GM19372 (cell line): Measurements from ENCODE around the gene KRT36.

Source experiments
- ATAC-seq: cut with Tn5 transposase; IDR thresholded peaks from one replicate; pipeline ENCODE4 v1.9.1; 2021; ENCODE audit warnings: mild to moderate bottlenecking, low read depth, moderate library complexity; ENCODE audit not compliant: unreplicated experiment

The KRT36 gene

DNA sequence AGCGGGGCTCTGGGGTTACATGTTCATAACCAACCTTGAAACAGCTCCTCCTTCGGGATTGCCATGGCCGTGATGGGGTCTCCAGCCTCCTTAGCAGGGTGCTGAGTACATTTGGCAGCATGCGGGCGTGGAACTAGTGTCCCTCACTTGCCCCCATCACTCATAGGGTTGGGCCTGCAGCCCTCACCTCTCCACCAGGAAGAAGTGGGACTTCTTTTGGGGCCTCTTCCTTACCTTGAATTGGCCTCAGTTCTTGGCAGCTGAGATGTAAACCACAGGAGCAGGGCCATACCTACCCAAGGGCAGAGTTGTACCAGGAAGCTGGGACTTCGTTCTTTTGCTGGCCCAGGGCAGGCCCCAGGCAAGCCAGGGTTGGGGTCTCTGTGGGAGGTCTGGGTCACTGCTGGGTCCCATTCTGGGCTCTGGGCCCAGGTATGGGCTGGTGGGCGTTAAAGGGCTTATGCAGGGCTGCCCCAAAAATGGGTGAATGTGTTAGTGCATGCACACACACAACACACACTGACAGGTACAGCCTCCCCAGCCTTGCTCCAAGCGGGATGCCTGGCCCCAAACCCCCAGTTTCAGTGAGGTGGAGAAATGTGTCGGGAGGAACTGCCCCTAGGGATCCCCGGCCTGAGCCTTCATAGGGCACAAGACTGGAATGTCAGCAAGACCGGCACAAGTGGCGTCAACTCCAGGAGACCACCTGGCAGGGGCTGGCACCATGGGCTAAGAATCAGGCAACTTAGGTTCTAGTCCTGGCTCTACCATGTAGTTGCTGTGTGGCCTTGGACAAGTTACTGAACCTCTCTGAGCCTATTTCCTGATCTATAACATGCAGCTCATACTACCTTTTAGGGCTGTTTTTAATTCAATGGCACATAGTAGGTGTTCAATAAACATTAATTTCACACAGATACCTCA, 32.9 kb upstream of the KRT36 start:
- no peak for ATAC-seq

DNA sequence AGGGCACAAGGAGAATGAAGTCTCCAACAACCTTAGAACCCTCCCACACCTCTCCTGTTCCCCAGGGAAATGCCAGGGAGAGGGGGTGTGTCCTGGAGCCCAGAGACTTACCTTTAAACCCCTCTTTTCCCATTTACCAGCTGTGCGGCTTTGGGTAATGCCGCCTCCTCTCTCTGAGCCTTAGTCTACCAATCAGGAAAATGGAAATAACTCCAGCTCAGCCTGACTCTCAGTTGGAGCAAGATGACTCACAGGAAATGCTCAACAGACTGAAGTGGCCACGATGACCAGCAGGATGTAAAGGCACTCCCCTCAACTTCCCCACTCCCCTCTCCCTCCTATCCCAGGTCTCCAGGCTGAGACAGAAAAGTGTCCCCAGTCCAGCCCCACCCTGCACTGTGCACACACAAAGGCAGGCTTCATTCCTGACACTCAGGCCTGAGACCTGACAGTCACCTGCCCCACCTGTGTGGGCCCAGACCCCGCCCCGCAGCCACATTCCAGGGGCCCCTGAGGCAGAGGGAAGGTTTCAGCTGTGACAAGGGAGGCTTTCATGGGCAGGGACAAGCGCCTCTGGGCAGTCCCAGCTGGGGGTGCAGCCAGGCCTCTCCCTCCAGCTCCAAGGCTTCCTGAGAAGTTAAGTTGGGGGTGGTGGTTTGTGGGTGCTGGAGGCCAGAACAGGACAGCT, 32.0 kb upstream of the KRT36 start:
- ATAC-seq: no peak

DNA sequence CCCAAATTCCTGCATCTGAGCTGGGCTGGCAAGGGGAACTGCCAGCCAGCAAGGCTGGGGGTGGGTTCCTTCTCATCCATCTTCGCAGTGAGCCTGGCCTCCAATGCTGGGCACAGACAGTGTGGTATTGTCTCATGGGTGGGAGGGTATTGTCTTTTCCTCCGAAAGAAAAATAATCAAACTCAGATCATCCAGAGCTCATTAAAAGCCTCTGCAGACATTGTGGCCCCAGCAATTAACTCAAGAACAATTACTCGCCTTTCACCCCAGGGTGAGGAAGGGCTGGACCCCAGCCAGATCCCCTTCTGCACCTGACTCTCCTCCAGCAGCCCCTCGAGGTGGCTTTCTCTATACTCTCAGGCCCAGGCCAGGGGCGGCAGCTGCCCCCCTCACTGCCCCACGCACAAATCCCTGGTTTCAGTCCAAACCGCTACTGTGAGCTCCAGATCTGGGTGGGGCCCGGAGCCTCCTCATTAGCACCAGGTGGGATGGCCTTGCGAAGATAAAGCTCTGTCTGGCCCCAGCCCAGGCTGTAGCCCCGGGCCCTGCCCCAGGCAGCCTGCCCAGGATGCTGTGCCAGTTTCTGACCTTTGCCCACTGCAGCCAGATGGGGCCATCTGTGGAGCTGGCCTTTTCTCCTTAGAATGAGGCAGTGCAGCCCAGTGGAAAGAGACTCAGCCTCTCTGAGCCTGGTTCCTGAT, 31.3 kb upstream of the KRT36 start:
- ATAC-seq: no peak

DNA sequence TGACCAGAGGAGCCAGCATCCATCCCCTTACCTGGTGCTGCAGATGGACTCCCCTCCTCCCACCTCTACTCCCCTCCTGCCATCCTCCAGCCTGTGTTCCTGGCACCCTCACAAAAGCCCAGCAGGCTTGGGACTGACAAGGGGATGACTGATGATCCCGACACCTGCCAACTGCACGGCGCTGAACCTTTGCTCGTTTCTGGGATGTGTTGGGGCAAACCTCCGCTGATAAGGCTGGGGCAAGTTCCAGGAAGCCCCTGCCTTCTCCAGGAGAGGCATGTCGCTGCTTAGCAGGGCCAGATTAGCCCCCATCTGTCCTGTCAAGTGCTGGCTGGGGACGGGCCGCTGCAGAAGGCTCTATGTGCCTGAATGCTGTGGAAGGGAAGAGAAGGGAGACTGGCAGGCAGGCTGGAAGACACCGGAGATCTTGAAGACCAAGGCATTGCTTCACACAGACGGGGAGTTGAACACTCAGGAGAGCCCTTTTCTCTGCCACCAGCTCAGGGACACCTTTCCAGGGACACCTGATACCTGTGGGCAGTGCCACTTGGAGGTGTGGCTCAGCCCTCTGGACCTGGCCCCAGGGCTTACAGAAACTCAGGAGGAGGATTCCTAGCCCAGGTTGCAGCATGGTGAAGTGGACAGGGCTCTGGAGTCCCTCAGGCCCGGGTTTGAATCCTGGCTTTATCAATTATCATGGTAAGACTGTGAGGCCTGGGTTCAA, 30.0 kb upstream of the KRT36 start:
- ATAC-seq: no peak

DNA sequence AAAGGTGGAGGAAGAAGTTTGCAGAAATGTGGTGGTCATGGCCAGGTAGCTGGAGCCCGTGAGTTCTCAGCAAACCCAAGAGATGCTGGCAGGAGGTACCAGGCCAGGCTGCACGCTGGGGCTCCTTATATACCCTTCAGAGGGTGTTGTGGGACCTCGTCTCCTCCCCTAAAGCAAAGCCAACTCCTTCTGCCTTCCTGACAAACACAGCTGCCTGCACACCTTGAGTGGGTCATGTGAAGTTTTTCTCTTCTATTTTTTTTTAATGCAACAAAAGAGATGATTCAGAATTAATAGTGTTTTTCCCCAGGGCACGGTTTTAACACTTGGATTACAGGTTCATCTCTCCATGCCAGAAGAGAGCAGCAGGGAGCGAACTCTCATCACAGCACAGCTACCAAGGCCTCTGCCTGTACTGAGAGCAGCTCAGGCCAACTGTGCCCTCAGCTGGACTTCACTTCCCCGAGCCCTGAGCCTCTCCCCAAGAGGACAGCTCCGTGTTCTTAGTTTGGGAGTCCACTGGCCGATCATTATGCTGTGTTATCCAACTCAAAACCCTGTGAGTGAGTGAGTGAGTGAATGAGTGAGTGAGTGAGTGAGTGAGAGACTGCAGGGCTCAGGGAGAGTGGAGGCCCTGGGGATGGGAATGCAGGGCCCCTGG, 29.2 kb upstream of the KRT36 start, which contains the start of gene KRT15:
Gene KRT15 (minus strand): TSS at position 102 of the 661 bp plus-strand sequence. CDS start 63 bp downstream, at position 39.
- no peak for ATAC-seq

DNA sequence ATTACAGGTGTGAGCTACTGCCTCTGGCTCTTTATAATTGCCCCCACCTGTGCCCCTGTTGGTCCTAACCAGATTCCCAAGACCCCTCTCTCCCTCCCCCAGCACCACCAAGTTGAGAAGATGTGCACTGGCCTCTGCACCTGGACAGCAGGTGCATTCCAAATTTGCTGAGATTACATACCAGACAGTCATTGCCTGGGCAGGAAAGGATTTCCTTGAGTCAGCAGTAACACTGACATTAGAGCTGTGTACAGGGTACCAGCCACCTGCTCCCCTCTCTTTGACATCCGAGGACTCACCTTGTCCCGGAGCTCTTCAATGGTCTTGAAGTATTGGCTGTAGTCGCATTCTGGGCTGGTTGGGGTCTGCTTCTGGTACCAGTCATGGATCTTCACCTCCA, 28.3 kb upstream of the KRT36 start:
- no peak for ATAC-seq

DNA sequence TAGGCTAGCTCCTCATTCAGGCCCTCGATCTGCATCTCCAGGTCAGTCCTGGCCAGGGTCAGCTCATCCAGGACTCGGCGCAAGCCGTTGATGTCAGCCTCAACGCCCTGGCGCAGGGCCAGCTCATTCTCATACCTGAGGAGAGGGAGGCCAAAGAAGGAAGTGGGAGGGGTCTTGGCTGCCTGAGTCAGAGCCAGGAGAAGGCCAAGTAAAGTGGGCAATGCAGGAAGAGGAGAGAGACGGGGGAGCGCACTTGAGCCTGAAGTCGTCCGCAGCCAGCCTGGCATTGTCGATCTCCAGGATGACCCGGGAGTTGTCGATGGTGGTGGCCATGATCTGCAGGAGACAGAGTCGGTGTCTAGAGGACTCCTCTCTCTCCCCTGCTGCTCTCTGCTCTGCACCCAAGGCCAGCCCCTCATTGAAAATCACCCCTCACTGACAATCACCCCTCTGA, 27.1 kb upstream of the KRT36 start:
- ATAC-seq: no peak

DNA sequence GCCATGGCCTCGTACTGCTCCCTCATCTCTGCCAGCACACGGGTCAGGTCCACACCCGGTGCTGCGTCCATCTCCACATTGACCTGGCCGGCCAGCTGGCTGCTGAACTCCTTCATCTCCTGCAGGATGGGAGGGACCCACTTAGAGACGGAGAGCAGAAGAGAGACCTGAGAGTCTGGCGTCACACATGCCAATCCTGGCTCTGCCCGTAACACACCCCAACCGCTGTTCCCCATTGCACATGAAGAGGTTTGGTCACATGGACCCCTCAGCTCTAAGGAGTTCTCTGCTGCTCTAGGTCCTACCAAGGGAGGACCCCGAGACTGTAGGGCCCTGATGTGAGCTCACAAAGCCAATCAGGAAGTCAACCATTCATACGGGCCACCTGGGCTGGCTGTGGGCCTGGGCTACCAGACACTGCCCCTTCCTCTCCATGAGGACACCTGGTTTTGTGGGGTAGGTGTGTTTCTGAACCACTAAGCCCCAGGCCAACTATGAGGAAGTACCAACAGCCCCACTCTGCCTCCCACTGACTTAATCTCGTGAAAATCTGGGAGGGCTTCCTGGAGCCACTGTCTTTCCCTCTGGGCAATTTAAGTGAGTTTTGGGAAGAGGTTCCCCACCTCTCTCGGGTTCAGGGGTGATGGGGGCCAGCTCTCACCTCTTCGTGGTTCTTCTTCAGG, 26.6 kb upstream of the KRT36 start:
- ATAC-seq: no peak

DNA sequence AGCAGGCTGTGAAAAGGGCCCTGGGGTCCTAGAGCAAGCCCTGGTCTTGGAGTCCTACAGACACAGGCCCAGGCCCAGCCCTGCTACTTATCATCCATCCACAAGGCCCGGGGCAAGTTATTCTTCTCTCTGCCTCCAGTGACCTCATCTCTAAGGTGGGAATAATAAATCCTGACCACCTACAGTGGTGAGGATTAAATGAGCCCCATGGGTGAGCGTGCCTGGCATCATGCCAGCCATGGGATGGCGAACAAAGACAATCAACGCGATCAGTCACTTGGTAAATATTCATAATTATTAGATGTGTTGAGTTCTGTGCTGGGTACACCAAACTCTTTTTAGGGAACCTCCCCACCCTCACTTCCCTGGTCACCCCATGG, 23.4 kb upstream of the KRT36 start:
- ATAC-seq: no peak

DNA sequence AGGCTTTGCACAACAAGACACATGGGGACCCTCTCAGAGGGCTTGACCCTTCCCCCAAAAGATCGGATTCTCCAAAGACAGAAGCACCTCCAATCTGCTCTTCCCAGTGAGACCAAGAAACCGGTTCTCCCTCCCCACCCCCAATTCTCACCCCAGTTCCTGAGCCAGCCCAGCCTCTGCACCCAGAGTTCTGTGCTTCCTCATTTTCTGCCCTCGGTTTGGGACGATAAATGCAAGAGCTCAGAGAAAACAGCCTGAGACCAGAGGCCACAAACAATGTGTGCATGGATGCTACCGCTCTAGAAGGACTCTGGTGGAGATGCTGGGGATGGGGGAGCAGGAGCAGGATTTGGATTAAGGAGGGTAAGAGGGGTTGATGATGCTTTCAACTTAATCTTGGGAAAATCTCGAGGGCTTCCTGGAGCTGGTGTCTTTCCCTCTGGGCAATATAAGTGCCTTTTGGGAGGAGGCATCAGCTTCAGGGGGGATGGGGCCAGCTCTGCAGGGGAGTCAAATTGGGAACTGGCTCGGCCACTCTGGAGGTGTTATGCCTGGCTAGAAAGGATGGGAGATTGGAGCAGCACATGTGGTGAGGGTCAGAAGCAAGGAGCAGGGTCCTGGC, 22.9 kb upstream of the KRT36 start:
- ATAC-seq: no peak

DNA sequence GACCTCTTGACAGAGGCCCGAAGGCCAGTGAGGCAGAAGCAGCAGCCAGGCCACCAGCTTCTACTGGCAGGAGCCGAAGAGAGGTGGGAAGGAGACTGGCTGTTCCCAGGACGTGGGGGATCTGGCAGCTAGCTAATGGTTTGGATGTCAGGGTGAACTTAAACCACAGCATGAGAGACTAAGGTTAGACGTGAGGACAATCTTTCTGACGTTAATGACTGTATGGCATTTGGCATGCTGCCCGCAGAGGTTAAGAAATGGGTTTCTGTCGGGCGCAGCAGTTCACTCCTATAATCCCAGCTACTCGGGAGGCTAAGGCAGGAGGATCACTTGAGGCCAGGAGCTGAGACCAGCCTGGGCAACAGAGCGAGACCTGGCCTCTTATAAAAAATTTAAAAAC, 22.0 kb upstream of the KRT36 start:
- no peak for ATAC-seq

DNA sequence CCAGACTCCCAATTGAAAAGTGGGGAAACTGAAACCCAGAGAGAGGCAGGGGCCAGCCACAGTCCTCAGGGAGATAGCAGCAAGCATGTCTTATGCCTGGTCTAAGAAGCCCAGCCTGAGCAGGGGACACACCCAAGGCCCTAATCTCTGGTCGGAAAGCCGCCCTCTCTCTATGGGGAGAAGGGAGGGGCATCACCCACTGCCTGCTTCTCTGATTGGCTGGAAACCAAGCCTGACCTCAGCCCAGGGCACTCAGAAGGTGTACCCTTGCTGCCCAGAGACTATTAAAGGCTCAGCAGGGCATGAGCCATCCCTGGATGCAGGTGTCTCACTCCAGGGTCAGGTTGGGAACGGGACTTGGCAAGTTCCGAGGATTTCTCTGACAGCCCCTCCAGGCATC, 21.4 kb upstream of the KRT36 start:
- no peak for ATAC-seq

DNA sequence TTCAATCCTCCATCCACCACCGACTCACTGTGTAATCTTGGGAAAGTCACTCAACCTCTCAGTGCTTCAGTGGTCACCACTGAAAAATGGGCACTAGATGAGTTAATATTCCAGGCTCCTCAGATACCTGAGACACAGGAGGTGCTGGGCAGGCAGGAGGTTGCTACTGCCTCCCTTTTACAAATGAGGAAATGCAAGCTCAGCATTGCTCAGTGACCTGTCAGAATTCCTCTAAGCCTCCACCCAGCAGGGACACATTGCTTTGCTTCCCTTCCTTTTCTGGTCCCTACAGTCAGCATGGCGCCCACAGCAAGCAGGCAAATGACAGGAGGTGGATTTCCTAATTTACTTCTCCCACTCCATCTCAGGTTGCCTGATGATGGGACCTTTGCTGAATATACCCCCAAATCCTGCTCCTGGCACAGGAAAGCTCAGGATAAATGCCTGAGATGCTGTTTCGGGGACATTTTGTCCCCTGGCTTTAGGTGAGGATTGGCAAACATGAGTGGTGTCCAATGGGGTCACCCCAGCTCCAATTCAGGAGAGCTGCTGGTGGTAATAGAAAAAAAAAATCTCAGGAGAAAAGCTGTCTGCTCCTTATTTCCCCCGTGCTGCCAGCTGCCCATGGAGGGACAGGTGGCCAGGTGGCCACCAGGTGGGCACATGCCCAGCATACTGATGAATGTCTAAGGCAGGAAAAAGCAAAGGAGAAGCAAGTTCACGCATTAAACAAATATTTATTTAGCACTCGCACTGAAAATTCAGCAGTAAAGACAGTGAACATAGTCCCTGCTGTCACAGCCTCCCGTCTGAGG, 20.7 kb upstream of the KRT36 start:
- no peak for ATAC-seq

DNA sequence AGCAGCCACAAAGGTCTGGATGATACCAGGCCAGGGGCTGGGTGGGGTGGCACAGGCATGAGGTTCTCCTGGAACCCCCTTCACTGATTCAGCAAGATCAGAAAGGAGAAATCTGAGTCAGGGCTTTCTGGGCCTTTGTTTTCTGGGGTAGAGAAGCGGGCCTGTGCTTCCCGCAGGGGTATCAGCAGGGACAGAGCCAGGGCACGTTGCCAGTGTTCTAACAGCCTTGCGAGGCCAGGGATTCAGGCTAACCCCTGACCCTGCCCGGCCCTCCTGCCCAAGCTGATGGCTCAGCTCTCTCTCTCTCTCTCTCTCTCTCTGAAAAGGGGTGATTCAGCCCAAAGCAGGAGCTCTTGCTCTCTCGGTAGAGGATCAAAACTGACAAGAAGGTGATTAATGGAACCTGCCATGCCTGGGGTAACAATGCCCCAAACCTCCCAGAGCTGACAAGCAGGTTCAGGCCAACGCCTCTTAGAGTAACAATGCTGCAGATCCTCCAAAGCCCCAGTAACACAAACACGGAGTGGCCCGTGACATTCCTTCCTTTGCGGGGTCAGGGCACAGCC, 17.7 kb upstream of the KRT36 start:
- ATAC-seq: no peak

DNA sequence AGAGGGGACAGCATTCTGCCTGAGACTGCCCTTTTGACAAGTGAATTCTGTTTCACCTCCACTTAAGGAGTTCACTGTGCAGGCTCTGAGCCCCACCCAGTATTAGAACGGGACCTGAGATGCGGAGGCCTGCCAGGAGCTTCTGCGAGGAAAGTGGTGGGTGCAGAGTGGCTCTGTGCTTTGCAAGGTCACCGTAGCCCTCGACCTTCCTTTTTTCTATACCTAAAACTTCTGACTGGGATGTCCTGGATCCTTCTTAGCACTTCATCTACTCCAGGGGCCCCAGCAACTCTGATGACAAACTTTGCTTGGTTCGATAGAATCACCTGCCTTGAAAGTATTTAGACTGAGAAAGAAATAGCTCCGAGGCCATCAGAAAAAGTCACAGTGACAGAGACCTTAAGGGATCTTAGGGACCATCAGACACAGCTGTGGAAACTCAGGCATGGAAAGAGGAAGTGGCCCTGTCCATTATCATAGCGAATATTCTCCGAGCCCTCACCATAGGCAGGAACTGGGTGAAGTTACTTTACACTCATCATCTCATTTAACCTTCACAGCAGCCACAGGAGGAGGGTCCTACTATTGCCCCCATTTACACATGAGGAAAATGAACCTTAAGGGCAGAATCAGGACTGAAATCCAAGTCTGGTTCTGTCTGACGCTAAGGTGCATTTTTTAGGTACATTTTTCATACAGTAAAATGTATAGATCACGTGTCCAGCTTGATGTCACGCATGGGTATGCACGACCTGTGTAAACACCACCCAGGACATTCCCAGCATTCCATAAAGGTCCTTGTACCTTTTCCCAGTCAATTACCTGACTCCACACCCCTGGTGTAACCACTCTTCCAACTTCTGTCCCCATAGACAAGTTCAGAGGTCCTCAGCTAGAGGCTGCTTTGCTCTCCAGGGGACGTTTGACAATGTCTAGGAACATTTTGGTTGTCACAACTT, 16.4 kb upstream of the KRT36 start:
- ATAC-seq: no peak

DNA sequence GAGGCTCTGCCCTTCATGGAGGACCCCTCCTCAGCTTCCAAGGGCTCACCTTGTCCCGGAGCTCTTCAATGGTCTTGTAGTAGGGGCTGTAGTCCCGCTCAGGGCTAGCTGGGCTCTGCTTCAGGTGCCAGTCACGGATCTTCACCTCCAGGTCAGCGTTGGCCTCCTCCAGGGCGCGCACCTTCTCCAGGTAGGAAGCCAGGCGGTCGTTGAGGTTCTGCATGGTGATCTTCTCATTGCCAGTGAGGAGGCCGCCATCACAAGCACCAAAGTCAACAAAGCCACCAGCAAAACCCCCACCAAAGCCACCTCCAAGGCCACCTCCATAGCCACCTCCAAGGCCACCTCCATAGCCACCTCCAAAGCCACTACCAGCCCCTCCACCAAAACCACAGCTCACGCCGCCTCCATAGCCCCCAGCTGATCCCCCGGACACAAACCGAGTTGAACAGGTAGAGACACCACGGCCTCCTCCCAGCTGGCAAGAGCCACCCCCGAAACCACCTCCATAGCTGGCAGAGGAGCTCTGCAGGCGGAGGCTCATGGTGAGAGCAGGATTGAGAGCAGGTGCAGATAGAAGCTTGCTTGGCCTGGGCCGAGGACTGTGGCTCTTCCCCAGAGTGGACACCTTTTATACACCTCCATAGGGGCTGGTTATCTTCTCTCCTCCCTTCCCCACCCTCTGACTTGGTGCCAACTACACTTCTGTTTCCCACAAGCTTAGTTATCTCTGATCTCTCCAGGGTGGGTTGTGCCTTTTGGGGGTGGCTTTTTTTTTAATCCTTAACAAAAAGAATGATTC, 15.5 kb upstream of the KRT36 start, which contains the start of gene KRT13:
Gene KRT13 (minus strand): TSS at position 606 of the 802 bp plus-strand sequence. CDS start 62 bp downstream, at position 544.
- no peak for ATAC-seq
